Naive thymus-derived CD8-positive, alpha-beta T cell (primary cell): ENCODE measurements around the gene INSR. TPM values are rescaled to one million over a fixed set of nuclear protein-coding genes. Genes with fewer than 3 reads are reported as not detected.

ENCODE experiments used
- ATAC-seq, 2 donors: fragments of 150-1000 bp; cut with Tn5 transposase in 1 of 2; sonication (Bioruptor Pico), chemical (Tn5 transposase) in 1 of 2; 1 replicate in 1 of 2; 2 replicates in 1 of 2; pipeline ENCODE4 v1.10.0; 2021; ENCODE audit warnings: mild to moderate bottlenecking in 2 of 2, moderate library complexity in 2 of 2
- POLR2A ChIA-PET: fragments of 350-600 bp; sonication (Branson Sonifier 250); formaldehyde crosslinking; loops from one replicate; lab custom pipeline; 2021; ENCODE audit warnings: antibody characterized with exemption; lab: Charles Lee
- DNase-seq, 10 donors: peaks; one replicate each; pipeline versions ENCODE4 v3.0.0 to v3.0.0-alpha.2; 2020 to 2022
- H3K27ac Mint-ChIP-seq, 10 donors: one replicate each; pipeline ENCODE4 v1.8.0; 2020 to 2022; ENCODE audit warnings: mild to moderate bottlenecking in 10 of 10, mixed read lengths in 10 of 10, moderate library complexity in 4 of 10, inconsistent platforms in 1 of 10
- H3K27me3 Mint-ChIP-seq, 5 donors: one replicate each; pipeline ENCODE4 v1.8.0; 2021 to 2022; ENCODE audit warnings: mixed read lengths in 5 of 5
- H3K36me3 Mint-ChIP-seq, 3 donors: one replicate each; pipeline ENCODE4 v1.8.0; 2020 to 2022; ENCODE audit warnings: mixed read lengths in 3 of 3, mild to moderate bottlenecking in 2 of 3, inconsistent platforms in 1 of 3
- H3K4me1 Mint-ChIP-seq, 4 donors: one replicate each; pipeline ENCODE4 v1.8.0; 2021 to 2022; ENCODE audit warnings: mixed read lengths in 4 of 4
- H3K4me3 Mint-ChIP-seq, 10 donors: one replicate each; pipeline ENCODE4 v1.8.0; 2020 to 2022; ENCODE audit warnings: mild to moderate bottlenecking in 10 of 10, mixed read lengths in 10 of 10, moderate library complexity in 6 of 10, inconsistent platforms in 1 of 10
- H3K9me3 Mint-ChIP-seq, 9 donors: one replicate each; pipeline ENCODE4 v1.8.0; 2020 to 2022; ENCODE audit warnings: mixed read lengths in 9 of 9, mild to moderate bottlenecking in 3 of 9, inconsistent platforms in 1 of 9, moderate library complexity in 1 of 9
- polyA plus RNA-seq, 3 donors: library from polyadenylated mRNA; unstranded; fragments of 300-500 nt; fragmentation: Illumina TruSeq; gene quantifications; one replicate each; pipeline ENCODE4 v1.2.3, GENCODE V29; 2021
- total RNA-seq, 8 experiments: library from RNA in 2 of 8; stranded (reverse) in 2 of 8; gene quantifications; one replicate each; pipeline ENCODE4 v1.2.3 and lab custom pipeline; 2021 to 2026

Gene INSR
- total and polyA plus RNA-seq, 5 experiments from 2014 or later = 0.14 to 1.4 (median 0.45) TPM; not detected in 1

- POLR2A ChIA-PET = no interaction called here
- H3K27me3 Mint-ChIP-seq = no peaks in the 10 kb centered on the region
- DNase-seq (peak in 1 of 10 donors; percentile 58), ATAC-seq (peak; percentile 28 to 40)
- no peaks in the 10 kb centered on the region for H3K36me3 Mint-ChIP-seq
- H3K27ac Mint-ChIP-seq = no peak overlapping the region
- H3K4me3 Mint-ChIP-seq = no peak overlapping the region
- H3K9me3 Mint-ChIP-seq = peaks cover 0 to 2% (median 0%) of the 10 kb centered on the region in 9 donors
- H3K4me1 Mint-ChIP-seq = peaks cover 2 to 6% (median 2%) of the 10 kb centered on the region in 4 donors
Measured at GRCh38 chr19:7063764-7064418, 230.3 kb downstream of the INSR start.

GRCh38 chr19:7063339-7063738 is 230.9 kb downstream of the INSR start:
- no peaks in the 10 kb centered on the region for H3K27me3 Mint-ChIP-seq
- POLR2A ChIA-PET = no interaction called here
- no peak overlapping the region for H3K4me3 Mint-ChIP-seq
- H3K9me3 Mint-ChIP-seq = peaks cover 0 to 2% (median 0%) of the 10 kb centered on the region in 9 donors
- H3K4me1 Mint-ChIP-seq = peaks cover 0 to under 1% (median 0%) of the 10 kb centered on the region in 4 donors
- H3K36me3 Mint-ChIP-seq = no peaks in the 10 kb centered on the region
- peak in 1 of 2 donors; percentile 7 for ATAC-seq
- no peak overlapping the region for H3K27ac Mint-ChIP-seq
- DNase-seq = peak in 1 of 10 donors; percentile 19

Other genes with a start within 250 kb of the INSR start
- not detected for gene MBD3L2, start 245.1 kb downstream of the INSR start, total RNA-seq
- not detected for gene MBD3L2, start 245.1 kb downstream of the INSR start, polyA plus RNA-seq
- gene MBD3L3, start 235.7 kb downstream of the INSR start, total RNA-seq = not detected
- not detected for gene MBD3L3, start 235.7 kb downstream of the INSR start, polyA plus RNA-seq
- 10 to 100 TPM; 29.6 to 31.5 TPM for gene ZNF557, start 224.7 kb downstream of the INSR start, total RNA-seq
- gene ZNF557, start 224.7 kb downstream of the INSR start, polyA plus RNA-seq = 1 to 10 TPM; 4.4 to 7.5 (median 7.4) TPM
- 100 to 1,000 TPM; 118 to 140 TPM for gene ARHGEF18, start 54.5 kb upstream of the INSR start, total RNA-seq
- gene ARHGEF18, start 54.5 kb upstream of the INSR start, polyA plus RNA-seq = 10 to 100 TPM in 1 of 3 donors, 1 to 10 TPM in 2; 3.2 to 10.6 (median 5.6) TPM
- gene PEX11G, start 194.6 kb upstream of the INSR start, total RNA-seq = 1 to 10 TPM in 1 of 2 experiments, under 1 TPM in 1; 0.88 to 1.1 TPM
- gene PEX11G, start 194.6 kb upstream of the INSR start, polyA plus RNA-seq = 1 to 10 TPM in 2 of 3 donors, under 1 TPM in 1; 0.68 to 2.7 (median 2.3) TPM
- gene ZNF358, start 221.7 kb upstream of the INSR start, total RNA-seq = 10 to 100 TPM; 10.2 to 10.8 TPM
- gene ZNF358, start 221.7 kb upstream of the INSR start, polyA plus RNA-seq = 1 to 10 TPM in 2 of 3 donors, under 1 TPM in 1; 0.71 to 2.5 (median 1.7) TPM
- gene MCOLN1, start 228.2 kb upstream of the INSR start, total RNA-seq = 10 to 100 TPM; 13.7 TPM
- 10 to 100 TPM in 1 of 3 donors, 1 to 10 TPM in 2; 6.5 to 10.1 (median 6.6) TPM for gene MCOLN1, start 228.2 kb upstream of the INSR start, polyA plus RNA-seq
- 100 to 1,000 TPM; 114 to 116 TPM for gene PNPLA6, start 241.3 kb upstream of the INSR start, total RNA-seq
- gene PNPLA6, start 241.3 kb upstream of the INSR start, polyA plus RNA-seq = 10 to 100 TPM in 1 of 3 donors, 1 to 10 TPM in 2; 5.9 to 10.2 (median 7.0) TPM